OCI-LY3 (cell line): ENCODE data around the gene PLCXD1.

Experiments used
- EZH2phosphoT487 ChIP-seq: fragments of 200-600 bp; shearing (Covaris generic); IDR thresholded peaks from 2 replicates; pipeline ENCODE4 v1.6.1; 2018; ENCODE audit warnings: antibody characterized with exemption, mixed run types, low read depth
- TF ChIP-seq, protein P1 (sequence below): fragments of 200-600, 300-600 bp; sonication (generic); IDR thresholded peaks from 2 replicates; pipeline ENCODE4 v1.5.1; 2014; ENCODE audit warnings: antibody characterized with exemption, low read length, low read depth

DNA sequence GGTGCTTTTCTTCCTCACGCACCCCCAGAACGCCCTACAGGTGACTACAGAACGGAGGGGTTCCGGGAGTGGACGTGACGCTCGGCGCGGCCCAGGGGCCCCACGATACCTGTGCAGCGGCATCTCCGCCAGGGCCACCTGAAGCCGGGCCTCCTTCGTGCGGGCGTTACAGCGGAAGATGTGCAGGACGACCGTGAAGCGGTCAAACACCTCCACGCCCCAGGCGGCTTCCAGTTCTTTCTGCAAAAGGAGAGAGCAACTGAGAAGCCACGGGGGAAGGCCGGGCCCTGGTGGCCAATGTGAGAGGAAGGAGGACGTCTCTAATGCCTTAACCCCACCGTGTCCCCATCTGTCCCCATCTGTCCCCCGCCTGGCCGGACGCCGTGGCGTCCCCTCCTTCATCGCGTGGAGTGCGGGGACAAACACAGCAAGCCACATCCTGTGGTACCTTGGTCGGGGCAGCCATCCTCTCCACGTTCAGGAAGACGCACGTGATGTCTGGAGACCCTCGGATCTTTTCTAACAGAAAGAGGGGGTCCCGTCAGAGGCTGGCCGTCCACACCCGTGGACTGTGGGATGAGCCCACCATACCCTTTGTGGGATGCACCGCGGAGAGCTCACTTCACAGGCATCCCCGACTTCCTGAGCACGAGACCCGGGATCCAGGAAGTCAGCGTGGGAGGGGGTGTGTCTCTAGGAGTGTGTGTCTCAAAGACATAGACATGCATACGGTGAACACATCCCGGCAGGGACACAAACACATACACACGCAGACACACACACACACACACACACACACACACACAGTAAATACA lies 33.8 kb downstream of the PLCXD1 start:
- TF ChIP-seq, protein P1, sequence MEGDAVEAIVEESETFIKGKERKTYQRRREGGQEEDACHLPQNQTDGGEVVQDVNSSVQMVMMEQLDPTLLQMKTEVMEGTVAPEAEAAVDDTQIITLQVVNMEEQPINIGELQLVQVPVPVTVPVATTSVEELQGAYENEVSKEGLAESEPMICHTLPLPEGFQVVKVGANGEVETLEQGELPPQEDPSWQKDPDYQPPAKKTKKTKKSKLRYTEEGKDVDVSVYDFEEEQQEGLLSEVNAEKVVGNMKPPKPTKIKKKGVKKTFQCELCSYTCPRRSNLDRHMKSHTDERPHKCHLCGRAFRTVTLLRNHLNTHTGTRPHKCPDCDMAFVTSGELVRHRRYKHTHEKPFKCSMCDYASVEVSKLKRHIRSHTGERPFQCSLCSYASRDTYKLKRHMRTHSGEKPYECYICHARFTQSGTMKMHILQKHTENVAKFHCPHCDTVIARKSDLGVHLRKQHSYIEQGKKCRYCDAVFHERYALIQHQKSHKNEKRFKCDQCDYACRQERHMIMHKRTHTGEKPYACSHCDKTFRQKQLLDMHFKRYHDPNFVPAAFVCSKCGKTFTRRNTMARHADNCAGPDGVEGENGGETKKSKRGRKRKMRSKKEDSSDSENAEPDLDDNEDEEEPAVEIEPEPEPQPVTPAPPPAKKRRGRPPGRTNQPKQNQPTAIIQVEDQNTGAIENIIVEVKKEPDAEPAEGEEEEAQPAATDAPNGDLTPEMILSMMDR = no peak
- no peak for TF ChIP-seq EZH2phosphoT487
